T1000 (cell line): Measurements from ENCODE around the gene CYP4Z1.
"Not testable (repeated sequence)": the region's sequence is repeated elsewhere in the genome, so short reads cannot be mapped to it uniquely, and the experiment has no call there.

Experiments
- DNase-seq: peaks from one replicate; lab custom pipeline; 2025; ENCODE audit warnings: mixed read lengths; lab: John Stamatoyannopoulos, UW

Gene CYP4Z1, protein sequence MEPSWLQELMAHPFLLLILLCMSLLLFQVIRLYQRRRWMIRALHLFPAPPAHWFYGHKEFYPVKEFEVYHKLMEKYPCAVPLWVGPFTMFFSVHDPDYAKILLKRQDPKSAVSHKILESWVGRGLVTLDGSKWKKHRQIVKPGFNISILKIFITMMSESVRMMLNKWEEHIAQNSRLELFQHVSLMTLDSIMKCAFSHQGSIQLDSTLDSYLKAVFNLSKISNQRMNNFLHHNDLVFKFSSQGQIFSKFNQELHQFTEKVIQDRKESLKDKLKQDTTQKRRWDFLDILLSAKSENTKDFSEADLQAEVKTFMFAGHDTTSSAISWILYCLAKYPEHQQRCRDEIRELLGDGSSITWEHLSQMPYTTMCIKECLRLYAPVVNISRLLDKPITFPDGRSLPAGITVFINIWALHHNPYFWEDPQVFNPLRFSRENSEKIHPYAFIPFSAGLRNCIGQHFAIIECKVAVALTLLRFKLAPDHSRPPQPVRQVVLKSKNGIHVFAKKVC

DNA sequence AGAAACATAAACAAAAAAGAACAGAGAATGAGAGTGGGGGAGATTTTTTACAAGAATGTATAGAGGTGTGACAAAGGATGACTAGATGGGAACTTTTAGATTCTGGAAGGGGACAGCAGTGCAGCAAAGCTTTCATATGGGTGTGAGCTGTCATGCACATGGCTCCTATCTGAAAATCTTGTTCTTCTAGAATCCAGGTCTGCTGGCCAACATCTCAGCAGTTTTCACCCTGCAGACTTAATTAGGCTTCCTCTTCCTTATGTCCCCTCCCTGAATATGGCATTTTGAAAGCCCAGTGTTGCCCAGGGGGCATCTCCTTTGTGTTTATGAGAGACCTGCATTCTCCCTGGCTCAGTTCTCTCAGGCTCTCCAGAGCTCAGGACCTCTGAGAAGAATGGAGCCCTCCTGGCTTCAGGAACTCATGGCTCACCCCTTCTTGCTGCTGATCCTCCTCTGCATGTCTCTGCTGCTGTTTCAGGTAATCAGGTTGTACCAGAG lies at the start of gene CYP4Z1:
TSS of gene CYP4Z1 (plus strand) at position 135 of the 498 bp plus-strand sequence. CDS start at position 395, 260 bp downstream.
- no peak for DNase-seq

DNA sequence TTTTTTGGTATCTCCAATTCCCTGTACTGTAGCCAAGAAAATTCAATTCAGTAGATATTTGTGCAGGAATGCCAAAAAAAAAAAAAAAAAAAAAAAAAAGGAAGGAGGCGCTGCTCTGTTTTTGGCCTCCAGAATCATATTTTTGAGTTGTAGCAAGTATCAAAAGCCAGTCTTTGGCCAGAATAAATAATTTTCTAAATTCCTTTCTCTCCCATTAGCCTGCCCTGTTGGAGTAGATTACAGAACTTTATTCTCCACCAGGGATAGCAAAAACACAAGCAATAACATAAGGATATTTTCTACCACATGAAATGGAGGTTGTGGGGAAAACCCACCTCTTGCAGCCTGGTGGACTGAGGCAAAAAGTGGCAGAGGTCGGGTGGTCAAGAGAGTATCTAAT lies 46.0 kb upstream of the CYP4Z1 start:
- no peak for DNase-seq

DNA sequence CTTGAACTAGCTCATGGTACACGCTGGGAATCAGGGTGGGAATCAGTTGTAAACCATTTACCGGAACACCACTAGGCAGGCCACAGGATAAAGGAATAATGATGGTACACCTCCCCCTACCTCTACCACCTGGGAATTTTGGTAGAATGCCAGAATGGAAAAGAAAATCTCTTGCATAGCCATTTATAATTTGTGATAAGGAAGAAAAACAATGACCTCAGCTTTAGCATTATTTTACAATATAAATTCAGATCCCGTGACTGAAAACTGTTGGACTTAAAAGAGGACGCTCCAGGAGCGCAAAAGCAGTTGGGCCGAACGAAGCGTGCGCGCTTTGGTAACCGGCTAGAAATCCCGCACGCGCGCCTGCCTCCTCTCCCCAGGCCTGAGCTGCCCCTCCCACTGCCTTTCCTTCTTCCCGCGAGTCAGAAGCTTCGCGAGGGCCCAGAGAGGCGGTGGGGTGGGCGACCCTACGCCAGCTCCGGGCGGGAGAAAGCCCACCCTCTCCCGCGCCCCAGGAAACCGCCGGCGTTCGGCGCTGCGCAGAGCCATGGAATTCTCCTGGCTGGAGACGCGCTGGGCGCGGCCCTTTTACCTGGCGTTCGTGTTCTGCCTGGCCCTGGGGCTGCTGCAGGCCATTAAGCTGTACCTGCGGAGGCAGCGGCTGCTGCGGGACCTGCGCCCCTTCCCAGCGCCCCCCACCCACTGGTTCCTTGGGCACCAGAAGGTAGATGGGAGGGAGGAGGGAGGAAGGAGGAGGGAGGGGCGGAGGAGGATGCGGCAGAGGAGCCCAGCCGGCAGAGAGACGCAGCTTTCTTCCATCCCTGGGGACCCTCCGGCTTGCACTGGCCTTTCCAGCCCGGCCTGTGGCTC lies 43.5 kb upstream of the CYP4Z1 start, which contains the start of gene CYP4X1:
TSS of gene CYP4X1 (plus strand) at position 402 of the 873 bp plus-strand sequence. CDS start at position 551, 149 bp downstream.
- DNase-seq, result no peak

DNA sequence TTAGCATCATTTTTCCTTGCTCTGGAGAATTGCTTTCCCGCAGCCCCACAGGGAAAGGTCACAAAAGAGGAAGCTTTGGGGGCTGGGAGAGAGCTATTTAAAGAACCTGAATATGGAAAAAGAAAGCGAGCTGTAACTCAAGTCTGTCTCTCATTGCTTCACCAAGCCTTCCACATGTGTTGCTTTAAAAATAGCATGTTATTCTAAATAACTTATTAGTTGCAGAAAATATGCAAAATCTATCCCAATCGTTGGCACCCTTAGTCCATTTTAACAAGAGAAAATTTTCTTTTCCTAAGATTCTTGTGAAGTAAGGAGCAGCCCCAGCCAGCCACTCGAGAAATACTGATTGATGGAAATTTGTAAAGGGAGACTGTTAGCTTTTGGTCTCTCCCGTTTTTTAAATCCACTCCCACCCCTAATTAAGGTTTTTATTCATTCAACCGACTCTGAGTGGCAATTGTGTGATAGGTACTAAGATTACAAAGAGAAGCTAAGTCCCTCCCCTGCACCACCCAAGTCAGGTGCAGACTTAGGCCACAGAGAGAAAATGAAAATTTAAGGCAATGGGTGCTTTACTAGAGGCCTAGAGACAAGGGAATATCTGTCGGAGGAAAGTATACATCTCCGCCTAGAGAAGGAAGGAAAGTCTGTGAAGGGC lies 42.8 kb upstream of the CYP4Z1 start:
- no peak for DNase-seq

DNA sequence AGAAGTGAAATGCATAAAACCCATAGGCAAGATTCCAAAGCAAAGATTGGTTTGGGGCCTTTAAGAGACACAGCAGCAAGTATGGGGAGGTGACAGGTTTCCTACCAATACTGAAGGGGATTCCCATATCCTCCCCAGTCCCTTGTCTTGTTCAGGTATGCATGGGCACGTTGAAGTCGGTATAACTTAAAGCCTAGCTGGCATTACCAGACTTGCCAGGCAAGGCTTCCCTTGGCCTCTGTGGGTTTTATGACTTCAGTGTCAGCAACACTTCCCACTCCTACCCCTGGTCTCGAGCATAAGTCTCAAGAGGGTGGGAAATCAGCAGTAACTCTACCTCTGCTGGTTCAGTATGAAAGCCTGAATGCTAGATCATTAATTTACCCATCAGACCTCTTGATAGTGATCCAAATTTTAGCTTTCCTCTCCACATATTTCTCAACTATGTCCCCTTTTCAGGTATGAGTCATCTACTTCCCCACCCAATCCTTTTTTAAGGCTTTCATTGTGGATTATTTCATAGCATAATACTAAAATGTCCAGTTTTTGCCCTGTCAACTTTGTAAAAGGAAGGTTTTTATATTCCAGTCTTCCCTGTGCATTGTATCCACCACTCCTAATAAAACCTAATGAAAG lies 36.7 kb upstream of the CYP4Z1 start:
- DNase-seq, result no peak

DNA sequence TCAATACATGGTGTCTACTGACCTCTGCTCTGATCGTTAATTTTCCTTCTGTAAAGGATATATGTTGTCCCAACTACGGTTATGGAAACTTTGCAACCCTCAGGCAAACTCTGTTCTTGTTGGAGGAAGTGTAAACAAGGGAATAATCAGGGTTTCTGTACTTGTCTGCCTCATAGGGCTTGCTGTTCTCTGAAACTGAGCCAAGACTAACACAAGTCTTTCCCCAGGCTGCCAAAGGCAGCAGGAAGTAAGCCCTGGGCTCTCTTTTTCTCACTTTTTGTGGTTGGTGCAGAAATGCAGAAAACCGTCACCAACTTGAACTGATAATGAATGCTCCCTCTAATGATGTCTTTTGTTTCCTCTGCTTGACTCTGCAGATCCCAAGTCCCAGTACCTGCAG lies 36.0 kb upstream of the CYP4Z1 start:
- DNase-seq, result no peak

DNA sequence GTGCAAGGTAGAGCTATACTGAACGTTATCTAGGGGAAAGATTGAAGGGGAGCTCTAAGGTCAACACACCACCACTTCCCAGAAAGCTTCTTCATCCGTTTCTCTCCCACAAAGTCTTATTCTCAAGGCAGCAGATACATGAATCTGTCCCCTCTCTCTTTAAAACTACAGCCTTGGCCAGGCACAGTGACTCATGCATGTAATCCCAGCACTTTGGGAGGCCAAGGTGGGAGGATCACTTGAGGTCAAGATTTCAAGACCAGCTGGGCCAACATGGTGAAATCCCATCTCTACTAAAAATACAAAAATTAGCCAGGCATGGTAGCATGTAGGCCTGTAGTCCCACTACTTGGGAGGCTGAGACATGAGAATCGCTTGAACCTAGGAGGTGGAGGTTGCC lies 35.4 kb upstream of the CYP4Z1 start:
- no peak for DNase-seq

DNA sequence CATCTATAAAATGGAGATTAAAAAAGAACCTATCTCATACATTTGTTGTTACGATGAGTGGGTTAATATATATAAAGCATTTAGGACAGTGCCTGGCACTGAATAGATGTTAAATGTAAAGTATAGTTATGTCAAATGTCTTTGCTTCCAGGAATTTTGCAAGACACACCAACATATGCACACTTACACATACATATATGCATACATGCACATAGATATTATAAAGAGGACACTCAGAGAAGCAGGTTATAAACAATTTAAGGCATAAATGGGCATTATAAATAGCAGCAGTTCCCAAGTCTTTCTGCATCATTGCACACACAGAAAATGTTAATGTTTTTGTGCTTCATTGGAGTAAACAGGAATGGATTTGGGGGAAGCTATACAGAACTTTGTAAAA lies 30.3 kb upstream of the CYP4Z1 start:
- DNase-seq, result no peak

DNA sequence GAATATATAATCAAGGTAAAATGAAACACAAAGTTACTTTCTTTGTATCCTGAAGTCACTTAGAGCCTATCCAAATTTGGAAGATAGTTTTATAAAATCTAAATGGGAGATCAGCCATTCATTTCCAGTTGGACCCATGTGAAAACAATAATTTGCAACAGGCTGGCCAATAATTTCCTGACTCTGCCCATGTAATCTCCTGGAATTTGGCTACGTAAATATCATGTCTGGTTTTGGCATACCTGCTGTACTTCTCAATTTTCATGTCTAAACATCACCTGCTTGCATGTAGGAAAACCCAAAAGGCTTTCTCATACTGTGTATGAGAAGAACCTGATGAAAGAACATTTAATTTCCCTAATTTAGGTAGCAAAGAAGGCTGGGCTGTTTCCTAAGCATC lies 7.7 kb upstream of the CYP4Z1 start:
- DNase-seq, result no peak

DNA sequence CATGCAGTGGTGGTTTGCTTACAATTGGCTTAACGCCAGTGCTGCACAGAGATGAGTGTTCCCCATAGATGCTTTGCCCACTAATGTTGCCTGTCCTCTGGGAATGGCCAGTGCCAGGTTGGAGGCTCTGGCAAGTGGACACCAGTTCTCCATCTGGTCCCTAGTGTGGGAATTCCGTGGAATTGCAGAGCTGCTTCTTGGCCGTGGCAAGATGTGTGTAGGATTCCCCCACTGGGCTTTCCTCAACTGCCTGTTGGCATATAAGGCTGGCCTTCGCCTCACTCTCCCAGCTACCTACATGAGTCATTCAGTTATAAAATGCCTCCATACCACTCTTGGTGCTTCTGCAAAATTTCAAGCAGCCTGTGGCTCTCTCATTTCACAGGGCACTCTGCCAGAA lies 2.0 kb downstream of the CYP4Z1 start:
- not testable (repeated sequence) for DNase-seq

DNA sequence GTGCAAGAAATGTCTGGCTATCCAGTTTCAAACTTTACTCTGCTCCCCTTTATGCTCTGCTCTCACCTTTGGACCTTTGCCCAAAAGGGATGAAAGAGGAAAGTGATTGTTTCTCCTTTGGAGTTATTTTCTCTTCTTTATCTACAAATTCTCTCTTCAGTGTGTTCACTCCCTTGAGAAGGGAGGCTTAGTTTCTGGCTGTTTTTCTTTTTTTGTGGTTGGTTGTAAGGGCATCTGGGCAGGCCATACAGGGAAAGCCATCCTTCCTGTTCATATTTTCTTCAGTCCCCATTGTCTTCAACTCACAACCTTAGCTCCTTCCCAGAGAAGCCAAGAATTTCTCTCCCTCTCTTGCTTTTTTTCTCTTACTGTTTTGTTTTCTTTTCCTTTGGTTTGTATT lies 2.5 kb downstream of the CYP4Z1 start:
- not testable (repeated sequence) for DNase-seq

DNA sequence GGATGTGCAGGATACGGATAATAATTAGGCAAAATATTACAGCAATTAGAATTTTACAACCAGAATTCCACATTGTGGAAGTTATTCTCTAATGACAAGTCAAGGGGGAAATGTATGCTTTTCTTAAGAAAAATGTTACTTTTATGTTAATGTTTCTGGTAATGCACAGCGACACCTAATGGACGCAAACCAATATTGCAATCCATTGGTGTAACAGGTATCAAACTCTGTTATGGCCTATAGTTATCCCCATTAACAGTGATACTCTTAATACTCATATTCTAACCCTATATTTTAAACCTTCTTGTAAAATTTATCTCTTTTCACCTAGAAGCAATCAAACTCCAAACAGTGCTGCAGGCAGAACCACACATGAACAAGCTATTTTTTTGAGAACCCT lies 22.3 kb downstream of the CYP4Z1 start:
- not testable (repeated sequence) for DNase-seq

DNA sequence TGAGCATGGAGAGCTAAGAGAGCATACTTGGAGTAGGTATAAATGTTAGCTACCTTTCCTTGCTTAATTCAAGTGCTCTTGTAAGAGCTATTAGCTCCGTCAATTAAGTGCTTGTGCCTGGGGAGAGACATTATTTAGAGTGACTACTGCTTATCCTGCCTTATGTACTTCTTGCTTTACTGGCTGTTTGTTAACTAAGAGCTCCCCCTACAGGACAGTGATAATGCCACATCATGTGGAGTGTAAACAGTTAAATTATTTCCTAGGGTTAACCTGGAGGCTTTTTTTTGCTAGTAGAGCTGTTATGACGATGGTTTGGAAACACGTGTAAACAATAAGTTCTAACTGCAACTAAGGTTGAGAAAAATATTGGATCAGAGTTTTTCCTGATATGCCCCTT lies 24.4 kb downstream of the CYP4Z1 start:
- DNase-seq, result not testable (repeated sequence)

DNA sequence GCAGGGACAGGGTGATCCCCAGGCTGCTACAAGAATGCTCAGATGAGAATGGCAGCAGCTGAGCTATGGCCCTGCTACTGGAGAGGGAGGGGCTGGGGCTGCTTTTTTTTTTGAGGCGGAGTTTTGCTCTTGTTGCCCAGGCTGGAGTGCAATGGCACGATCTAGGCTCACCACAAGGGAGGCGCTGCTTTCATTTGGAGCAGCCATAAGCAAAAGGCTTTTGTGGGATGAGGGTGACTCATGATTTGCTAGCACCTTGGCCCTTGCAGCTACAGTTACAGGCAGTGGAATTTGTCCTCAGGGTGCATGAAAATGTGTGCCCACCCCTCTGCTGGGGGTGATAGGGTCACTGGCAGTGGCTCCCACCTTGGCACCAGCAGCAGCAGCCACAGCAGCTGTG lies 37.8 kb downstream of the CYP4Z1 start:
- DNase-seq, result no peak

DNA sequence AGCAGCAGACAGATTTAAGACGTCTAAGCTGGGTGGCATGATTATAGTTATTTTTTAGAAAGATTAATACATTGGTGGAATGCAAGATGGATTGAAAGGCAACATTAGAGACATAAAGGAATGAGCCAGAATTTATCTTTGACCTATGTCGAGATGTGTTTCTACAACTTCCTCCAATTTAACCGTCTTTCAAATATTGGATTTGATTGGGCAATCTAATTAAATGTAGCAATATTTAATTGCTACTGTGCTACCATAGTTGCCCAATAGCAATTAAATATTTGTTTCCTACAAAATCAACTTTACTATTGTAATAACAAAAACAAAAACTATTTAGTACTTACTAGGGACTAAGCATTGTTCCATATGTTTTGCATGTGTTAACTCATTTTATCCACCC lies 39.8 kb downstream of the CYP4Z1 start:
- no peak for DNase-seq

DNA sequence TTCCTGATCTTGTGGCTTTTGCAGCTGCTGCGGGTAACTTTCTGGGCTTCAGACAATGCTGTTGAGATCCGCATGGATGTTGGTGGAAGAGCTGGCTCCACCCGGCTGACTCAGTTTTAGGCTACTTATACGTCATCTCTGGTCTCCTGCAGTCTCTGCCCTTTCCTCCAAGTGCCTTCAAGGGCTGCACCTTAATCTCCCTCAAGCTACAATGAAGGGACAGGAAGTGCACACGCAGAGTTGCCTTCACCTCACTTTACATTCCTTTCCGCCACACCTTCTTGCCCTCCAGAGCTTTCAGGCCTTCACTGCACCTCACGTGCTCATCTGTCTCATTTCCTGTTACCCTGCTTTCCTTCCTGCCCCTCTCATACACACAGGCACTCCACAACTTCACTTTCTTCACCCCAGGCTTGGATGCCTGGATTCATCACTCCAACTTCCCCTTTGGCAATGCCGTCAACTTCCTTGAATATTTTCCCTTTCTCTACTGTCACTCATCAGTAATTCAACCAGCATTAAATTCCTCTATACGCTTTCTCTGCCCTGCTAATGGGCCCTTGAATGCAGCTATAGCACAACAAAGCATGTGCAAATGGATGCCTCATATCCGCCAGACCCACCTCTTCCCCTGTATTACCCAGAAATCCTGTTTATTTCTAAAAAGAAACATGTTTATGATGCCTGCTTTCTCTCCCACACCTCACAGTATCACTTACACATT lies 41.0 kb downstream of the CYP4Z1 start:
- not testable (repeated sequence) for DNase-seq

DNA sequence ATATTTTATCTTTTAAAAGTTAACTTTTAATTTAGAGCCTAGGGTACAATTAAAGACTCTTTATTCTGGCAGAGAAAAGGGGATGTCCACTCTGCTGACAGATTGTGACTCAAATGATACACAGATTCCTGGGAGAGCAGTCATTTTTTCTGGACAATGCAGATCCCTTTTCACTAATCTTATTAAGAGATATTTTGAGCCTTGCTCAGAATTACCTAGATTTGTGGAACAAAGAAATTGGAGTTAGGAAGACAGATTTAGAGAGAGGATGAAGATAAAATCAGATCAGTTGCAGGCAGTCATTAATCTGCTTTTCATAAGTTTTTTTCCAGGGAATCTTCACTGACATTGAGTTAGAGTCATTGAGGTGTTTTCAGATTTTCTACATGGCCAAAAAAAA lies 42.5 kb downstream of the CYP4Z1 start:
- DNase-seq, result not testable (repeated sequence)

DNA sequence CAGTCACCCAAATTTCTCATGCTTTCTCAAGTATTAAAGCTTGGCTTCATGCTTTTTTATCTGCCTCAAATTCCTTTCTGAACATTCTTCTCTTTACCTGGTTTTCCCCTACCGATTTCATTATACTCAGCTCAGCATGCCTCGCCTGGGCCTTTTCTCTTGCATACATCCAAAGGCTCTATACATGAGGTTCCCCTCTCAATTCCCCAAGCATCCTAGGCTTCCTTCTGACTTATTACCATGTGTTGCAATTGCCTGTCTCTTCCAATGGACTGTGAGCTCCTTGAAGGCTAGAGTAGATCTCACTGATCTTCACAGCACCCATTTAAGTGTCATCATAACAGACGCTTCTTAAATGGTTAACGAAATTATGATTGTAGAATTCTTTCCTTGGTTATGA lies 46.1 kb downstream of the CYP4Z1 start:
- no peak for DNase-seq

DNA sequence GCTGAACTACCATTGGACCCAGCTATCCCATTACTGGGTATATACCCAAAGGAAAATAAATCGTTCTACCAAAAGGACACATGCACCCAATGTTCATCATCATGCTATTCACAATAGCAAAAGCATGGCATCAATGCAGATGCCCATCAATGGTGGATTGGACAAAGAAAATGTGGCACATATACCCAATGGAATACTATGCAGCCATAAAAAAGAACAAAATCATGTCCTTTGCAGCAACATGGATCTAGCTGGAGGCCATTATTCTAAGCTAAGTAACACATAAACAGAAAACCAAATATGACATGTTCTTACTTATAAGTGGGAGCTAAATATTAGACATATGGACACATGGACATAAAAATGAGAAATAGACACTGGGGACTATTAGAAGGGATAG lies 54.0 kb downstream of the CYP4Z1 start:
- DNase-seq, result not testable (repeated sequence)

DNA sequence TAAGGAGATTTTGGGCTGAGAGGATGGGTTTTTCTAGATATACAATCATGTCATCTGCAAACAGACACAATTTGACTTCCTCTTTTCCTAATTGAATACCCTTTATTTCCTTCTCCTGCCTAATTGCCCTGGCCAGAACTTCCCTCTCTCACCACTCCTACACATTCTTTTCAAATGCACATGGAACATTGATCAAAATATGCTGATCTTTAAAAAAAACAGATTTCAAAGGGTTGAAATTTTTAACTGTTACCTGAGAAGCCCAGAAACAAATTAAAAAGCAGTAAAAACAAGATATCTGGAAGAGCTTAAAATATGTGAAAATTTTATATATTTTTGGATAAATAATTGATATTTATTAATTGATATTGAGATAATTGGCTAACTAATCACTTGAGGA lies 57.8 kb downstream of the CYP4Z1 start:
- not testable (repeated sequence) for DNase-seq

DNA sequence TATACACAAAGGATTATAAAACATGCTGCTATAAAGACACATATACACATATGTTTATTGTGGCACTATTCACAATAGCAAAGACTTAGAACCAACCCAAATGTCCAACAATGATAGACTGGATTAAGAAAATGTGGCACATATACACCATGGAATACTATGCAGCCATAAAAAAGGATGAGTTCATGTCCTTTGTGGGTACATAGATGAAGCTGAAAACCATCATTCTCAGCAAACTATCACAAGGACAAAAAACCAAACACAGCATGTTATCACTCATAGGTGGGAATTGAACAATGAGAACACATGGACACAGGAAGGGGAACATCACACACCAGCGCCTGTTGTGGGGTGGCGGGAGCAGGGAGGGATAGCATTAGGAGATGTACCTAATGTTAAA lies 60.0 kb downstream of the CYP4Z1 start:
- DNase-seq, result not testable (repeated sequence)
